Colonic mucosa (tissue), 4 donors: ENCODE data around the gene GNLY. TPM values are rescaled to one million over a fixed set of nuclear protein-coding genes. Genes with fewer than 3 reads are reported as not detected.

ENCODE experiments used
- DNase-seq: peaks from one replicate; pipeline ENCODE4 v3.0.0-alpha.2; 2020
- H3K27ac ChIP-seq: fragments of 200-600 bp; one replicate; pipeline ENCODE4 v1.8.0; 2021
- H3K27me3 ChIP-seq: fragments of 200-600 bp; one replicate; pipeline ENCODE4 v1.8.0; 2021
- H3K36me3 ChIP-seq: fragments of 200-600 bp; one replicate; pipeline ENCODE4 v1.8.0; 2021
- H3K4me1 ChIP-seq: fragments of 200-600 bp; one replicate; pipeline ENCODE4 v1.8.0; 2021; ENCODE audit warnings: mild to moderate bottlenecking
- H3K4me3 ChIP-seq: fragments of 200-600 bp; one replicate; pipeline ENCODE4 v1.8.0; 2021
- H3K9ac ChIP-seq, 2 donors: one replicate each; pipeline ENCODE4 v1.7.0; 2013; ENCODE audit warnings: control low read depth in 2 of 2, low read depth in 2 of 2, low read length in 2 of 2
- H3K9me3 ChIP-seq: fragments of 200-600 bp; one replicate; pipeline ENCODE4 v1.8.0; 2021
- intact Hi-C: fragments of 100-400 bp; cut with DNase I; formaldehyde crosslinking; loops from one replicate; pipeline ENCODE4 v1.14.1; 2022
- total RNA-seq, 2 donors: library from RNA; stranded (reverse); fragmentation: NEBNext Ultra II Directional in 1 of 2; extraction: Animal tissue kit (Norgen Biotek cat#: 25700) in 1 of 2; gene quantifications; one replicate each; pipeline ENCODE4 v1.2.1, GENCODE V29; 2021
- TF ChIP-seq, protein P1 (sequence below): fragments of 200-600 bp; IDR thresholded peaks from one replicate; pipeline ENCODE4 v1.8.0; 2022; ENCODE audit warnings: antibody characterized with exemption, mild to moderate bottlenecking
- donor health status: healthy.
- donor health status: DM: no; HTN: no; CAD: no.
- donor health status: DM: no; HTN: no; CAD: no.

GNLY gene
- total RNA-seq, 2 donors from 2014 or later = 0.32 to 4.7 TPM

DNA sequence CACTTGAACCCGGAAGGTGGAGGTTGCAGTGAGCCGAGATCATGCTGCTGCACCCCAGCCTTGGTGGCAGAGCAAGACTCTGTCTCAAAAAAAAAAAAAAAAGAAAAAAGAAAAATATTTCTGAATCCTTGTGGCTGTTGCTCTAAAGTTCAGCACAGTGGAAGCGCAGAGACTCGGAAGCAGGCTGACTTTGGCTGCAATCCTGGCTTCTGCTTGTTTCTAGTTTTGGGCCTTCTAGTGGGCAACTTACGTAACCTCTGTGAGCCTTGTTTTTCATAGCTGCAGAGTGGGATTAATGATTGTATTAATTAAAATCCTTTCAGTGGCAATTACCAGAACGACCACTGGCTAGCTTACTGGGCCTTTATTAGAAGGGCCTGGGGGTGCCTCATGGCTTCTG lies 28.4 kb downstream of the GNLY start:
- Histone ChIP-seq H3K36me3 (no peaks in the 10 kb centered on the region), H3K27me3 (no peaks in the 10 kb centered on the region), H3K4me1 (no peaks in the 10 kb centered on the region), H3K27ac (no peak overlapping the region), H3K9ac (no peak overlapping the region), H3K9me3 (no peaks in the 10 kb centered on the region), H3K4me3 (no peak overlapping the region)
- intact Hi-C loops = no loop called here
- no peak for DNase-seq
- TF ChIP-seq, protein P1, sequence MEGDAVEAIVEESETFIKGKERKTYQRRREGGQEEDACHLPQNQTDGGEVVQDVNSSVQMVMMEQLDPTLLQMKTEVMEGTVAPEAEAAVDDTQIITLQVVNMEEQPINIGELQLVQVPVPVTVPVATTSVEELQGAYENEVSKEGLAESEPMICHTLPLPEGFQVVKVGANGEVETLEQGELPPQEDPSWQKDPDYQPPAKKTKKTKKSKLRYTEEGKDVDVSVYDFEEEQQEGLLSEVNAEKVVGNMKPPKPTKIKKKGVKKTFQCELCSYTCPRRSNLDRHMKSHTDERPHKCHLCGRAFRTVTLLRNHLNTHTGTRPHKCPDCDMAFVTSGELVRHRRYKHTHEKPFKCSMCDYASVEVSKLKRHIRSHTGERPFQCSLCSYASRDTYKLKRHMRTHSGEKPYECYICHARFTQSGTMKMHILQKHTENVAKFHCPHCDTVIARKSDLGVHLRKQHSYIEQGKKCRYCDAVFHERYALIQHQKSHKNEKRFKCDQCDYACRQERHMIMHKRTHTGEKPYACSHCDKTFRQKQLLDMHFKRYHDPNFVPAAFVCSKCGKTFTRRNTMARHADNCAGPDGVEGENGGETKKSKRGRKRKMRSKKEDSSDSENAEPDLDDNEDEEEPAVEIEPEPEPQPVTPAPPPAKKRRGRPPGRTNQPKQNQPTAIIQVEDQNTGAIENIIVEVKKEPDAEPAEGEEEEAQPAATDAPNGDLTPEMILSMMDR = no peak

DNA sequence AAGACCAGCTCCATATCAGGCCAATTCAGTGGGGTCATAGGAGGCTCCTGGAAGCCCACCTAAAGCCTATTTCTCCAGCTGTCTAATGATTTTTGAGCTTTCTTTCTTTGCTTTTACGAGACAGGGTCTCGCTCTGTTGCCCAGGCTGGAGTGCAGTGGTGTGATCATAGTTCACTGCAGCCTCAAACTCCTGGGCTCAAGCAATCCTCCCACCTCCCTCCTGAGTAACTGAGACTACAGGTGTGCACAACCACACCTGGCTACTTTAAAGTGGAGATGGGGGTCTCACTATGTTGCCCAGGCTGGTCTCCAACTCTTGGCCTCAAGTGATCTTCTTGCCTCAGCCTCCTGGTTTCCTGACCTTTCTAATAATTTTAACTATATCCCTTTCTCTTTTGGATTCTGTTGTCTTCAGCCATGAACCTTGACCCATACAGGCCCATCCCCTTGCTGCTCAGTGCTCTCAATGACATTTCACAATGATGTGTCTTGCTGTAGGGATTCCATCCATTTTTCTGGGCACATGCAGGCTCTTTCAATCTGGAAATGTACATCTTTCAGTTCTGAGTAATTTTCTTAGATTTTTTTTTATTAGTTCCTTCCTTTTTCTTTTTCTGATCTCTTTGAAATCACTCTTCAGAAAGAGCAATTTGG lies 29.7 kb downstream of the GNLY start:
- H3K27ac ChIP-seq = no peak overlapping the region
- no peaks in the 10 kb centered on the region for H3K4me1 ChIP-seq
- H3K9me3 ChIP-seq = no peaks in the 10 kb centered on the region
- intact Hi-C loops = no loop called here
- no peak overlapping the region for H3K4me3 ChIP-seq
- H3K9ac ChIP-seq = no peak overlapping the region
- no peaks in the 10 kb centered on the region for H3K27me3 ChIP-seq
- DNase-seq = no peak
- TF ChIP-seq, protein P1 = no peak
- no peaks in the 10 kb centered on the region for H3K36me3 ChIP-seq

DNA sequence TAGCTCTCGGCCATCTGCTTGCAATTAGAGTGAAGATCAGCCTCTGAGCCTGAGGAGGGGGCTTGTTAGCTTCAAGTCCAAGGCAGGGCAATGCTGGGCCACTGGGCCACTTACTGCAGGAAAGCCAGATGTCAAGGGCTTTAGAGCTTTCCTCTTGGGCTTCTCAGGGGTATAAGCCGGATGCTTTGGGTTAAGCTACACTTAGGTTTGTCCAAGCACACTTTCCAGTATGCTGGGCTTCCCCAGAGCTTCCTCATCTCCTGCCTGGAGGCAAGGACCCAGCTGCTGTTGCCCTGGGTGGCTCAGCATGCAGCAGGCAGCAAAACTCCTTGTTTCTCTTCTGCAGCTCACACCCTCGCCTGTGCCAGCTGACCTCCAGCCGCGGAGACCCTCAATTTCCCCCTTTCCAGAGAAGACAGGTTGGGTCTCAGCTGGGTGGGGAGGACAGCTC lies 30.6 kb downstream of the GNLY start:
- H3K9me3 ChIP-seq = no peaks in the 10 kb centered on the region
- no peaks in the 10 kb centered on the region for H3K4me1 ChIP-seq
- no peak overlapping the region for H3K9ac ChIP-seq
- H3K27me3 ChIP-seq = no peaks in the 10 kb centered on the region
- intact Hi-C loops = no loop called here
- TF ChIP-seq, protein P1 = no peak
- H3K4me3 ChIP-seq = no peak overlapping the region
- no peaks in the 10 kb centered on the region for H3K36me3 ChIP-seq
- no peak overlapping the region for H3K27ac ChIP-seq
- DNase-seq = no peak

DNA sequence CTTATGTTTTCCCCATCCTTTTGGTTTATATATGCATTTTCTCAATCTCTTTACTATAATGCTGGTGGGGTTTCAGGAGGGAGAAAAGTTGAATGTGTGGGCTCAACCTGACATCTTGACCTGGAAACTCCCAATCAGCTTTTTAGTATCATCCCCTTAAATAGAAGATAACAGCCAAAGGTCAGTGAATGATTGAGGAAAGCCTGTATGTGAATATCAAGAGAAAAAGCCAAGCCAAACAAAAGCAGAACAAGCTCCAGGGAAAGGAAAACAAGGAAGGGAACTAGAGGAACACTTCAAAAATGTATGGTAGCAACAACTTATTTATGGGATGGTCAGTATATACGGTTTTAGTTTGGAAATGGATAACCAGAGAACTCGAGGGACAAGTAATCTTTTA lies 31.3 kb downstream of the GNLY start:
- Histone ChIP-seq H3K4me1 (no peaks in the 10 kb centered on the region), H3K9ac (no peak overlapping the region), H3K36me3 (no peaks in the 10 kb centered on the region), H3K27me3 (no peaks in the 10 kb centered on the region), H3K27ac (no peak overlapping the region), H3K4me3 (no peak overlapping the region), H3K9me3 (no peaks in the 10 kb centered on the region)
- intact Hi-C loops = no loop called here
- TF ChIP-seq, protein P1 = no peak
- DNase-seq = no peak

DNA sequence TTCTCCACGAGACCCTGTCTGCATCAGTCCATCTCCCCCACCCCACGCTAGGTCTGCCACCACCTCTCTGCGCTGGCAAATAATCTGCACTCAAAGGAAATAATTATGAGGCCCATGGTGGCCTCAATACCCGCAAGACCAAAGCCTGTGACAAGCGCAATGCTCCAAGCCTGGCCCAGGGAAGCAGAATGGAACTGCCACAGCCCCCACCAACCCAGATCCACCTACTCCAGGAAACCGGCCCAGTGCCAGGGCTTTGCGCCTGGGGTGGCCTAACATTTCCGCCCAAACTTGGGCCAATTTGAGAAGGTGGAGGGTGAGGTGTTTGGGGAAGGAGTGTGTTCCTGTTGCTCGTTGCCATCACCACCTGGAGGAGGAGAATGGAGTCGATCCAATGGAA lies 33.6 kb downstream of the GNLY start:
- H3K4me1 ChIP-seq = no peaks in the 10 kb centered on the region
- no peak overlapping the region for H3K4me3 ChIP-seq
- H3K27me3 ChIP-seq = no peaks in the 10 kb centered on the region
- no peak overlapping the region for H3K9ac ChIP-seq
- no peak overlapping the region for H3K27ac ChIP-seq
- no peaks in the 10 kb centered on the region for H3K36me3 ChIP-seq
- DNase-seq = no peak
- intact Hi-C loops = loop anchor here (2.0 kb wide), 1 partner anchor 87 kb away; no protein-coding TSS in a partner anchor
- H3K9me3 ChIP-seq = no peaks in the 10 kb centered on the region
- TF ChIP-seq, protein P1 = no peak
